HG02678 (cell line): ENCODE results near the gene GGT1.
"Not testable (repeated sequence)": the region's sequence is repeated elsewhere in the genome, so short reads cannot be mapped to it uniquely, and the experiment has no call there.

ENCODE experiments used
- ATAC-seq: cut with Tn5 transposase; IDR thresholded peaks from one replicate; pipeline ENCODE4 v1.9.1; 2021; ENCODE audit warnings: mild to moderate bottlenecking, moderate library complexity; ENCODE audit not compliant: unreplicated experiment

Gene GGT1

DNA sequence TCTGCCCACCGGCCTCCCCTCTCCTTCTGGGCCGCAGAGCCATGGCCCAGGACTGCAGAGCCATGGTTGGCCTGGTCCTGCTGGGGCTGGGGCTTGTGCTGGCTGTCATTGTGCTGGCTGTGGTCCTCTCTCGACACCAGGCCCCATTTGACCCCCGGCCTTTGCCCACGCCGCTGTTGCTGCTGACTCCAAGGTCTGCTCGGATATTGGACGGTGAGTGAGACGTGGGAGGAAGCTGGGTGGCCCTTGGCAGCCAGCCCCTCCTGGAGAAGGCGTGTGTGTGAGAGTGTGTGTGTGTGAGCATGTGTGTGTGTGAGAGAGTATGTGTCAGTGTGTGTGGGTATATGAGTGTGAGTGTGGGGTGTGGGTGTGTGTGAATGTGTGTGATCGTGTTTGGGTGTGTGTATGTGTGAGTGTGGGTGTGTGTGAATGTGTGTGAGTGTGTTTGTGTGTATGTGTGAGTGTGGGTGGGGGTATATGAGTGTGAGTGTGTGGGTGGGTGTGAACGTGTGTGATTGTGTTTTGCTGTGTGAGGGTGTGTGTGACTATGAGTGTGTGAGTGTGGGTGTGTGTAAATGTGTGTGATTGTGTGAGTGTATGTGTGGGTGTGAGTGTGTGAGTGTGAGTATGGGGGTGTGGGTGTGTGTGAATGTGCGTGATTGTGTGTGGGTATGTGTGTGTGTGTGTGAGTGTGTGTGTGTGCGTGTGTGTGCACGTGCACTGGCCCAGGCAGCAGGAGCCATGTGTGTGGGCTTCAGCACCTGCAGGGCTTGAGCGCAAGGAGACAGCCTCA lies 30.4 kb downstream of the GGT1 start:
- not testable (repeated sequence) for ATAC-seq

DNA sequence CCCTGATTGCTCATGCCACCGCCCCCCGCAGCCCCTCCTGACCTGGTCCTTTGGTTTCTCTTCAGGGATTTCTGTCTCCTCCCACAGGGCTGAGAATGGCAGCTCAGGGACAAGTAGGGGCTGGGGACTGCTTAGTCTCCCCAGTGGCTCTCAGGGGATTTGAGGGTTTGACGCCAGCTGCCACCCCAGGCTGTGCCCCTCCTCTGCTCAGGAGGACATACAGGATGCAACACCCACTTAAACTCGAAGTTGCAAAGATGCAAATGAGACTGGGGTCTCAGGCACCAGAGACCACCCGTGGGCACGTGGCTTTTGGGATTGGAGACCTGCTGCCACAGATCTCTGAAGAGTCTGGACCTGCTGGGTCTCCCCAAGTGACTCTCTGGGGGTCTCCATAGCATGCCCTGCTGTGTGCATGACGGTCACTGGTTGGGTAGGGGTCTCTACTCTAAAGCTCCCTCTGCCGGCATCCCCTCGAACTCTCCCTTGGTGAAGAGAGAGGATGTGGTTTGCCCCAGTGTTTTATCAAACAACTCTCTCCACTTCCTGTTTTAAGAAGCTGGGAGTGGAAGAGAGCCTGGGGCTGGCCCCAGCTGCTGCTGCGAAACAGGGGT lies 31.9 kb downstream of the GGT1 start:
- not testable (repeated sequence) for ATAC-seq

DNA sequence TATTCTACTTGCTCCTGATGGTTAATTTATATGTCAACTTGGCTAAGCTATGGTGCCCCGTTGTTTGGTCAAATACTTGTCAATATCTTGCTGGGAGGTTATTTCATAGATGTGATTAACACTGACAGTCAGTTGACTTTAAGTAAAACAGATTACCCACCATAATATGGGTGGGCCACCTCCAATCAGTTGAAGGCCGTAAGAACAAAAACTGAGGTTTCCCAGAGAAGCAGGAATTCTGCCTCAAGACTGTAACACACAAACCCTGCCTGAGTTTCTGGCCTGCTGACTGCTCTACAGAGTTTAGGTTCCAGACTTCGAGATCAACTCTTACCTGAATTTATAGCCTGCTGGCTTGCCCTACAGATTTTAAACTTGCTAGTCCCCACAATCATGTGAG lies 33.5 kb downstream of the GGT1 start:
- not testable (repeated sequence) for ATAC-seq

DNA sequence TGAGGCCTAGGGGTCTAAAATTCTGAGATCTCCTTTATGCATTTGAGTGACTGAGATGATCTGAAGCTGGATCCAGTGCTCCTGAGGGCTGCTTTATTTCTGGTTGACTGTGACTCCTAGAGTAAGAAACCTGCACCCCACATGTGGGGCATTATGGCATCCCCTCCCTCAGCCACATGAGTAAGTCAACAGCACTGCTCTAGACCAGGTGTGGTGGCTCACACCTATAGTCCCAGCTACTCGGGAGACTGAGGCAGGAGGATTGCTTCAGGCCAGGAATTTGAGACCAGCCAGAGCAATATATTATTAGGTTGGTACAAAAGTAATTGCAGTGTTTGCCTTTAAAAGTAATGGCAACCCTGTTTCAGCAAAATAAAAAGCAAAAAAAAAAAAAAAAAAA lies 39.3 kb downstream of the GGT1 start:
- not testable (repeated sequence) for ATAC-seq

DNA sequence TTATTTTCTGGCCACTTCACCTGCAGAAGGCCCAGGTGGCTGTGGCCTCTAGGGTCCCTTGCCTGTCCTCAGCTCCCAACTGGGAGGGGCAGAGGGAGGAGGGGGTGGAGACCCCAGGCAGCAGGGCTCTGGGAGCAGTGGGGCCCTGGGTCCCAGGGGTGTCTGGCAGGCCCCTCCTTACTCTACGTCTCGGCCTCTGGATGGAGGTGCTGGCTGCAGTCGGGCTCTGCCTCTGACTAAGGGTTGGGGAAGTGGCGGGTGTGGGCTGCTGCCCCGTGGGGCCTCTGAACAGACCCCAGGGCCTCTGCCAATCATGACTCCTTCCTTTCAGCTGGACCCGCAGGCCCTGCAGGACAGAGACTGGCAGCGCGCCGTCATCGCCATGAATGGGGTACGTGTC lies 41.4 kb downstream of the GGT1 start:
- ATAC-seq, result not testable (repeated sequence)

DNA sequence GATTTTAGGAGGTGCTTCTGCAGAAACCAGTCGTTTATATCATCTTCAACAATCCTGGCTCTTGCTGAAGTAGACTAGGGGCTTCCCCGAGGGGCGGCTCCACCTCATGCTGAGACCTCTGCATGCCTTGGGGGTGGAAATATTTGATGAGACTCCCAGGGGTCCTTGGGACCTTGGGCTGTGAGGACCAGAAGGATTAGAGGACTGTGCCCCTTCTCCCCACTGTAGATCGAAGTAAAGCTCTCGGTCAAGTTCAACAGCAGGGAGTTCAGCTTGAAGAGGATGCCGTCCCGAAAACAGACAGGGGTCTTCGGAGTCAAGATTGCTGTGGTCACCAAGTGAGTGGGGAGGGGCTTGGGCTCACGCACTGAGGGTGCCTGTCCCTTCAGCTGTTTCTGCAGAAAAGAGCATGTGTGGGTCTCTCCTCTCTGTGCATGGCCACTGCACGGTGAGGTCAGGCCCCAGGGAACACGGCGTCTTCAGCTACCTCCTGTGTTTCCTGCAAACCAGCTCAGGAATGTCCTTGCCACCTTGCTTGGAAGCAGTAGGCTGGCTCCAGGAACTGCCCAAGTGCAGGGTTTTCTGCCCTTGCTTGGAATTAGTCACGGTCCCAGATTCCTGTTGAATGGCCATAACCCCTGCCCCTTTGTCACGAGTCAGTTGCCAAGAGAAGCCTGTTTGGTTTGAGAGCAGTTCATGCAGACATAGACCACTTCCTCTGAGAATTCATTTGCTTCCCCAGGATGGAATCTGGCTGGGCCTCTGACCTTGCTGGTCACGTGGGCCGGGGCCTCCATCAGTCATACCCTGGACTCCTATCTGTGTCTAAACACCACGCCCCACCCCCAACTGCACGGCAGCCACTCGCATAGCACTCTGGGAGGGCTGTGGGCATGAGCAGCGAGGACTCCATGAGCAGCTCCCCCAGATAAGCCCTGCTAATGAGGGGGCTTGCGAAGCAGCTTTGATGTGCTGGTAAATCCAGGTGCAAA lies 42.7 kb downstream of the GGT1 start:
- not testable (repeated sequence) for ATAC-seq

DNA sequence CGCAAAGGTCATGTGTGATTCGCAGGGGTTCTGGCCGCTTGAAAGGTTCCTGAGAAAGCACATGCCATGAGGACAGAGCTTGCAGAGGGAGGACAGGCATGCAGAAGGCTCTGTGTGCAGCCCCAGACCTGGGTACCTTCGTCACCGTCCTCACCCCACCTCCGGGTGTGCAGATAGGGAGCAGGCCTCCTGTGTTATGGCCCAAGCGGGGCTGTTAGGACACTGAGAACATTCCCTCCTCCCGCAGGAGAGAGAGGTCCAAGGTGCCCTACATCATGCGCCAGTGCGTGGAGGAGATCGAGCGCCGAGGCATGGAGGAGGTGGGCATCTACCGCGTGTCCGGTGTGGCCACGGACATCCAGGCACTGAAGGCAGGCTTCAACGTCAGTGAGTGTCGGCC lies 43.8 kb downstream of the GGT1 start:
- ATAC-seq, result not testable (repeated sequence)

DNA sequence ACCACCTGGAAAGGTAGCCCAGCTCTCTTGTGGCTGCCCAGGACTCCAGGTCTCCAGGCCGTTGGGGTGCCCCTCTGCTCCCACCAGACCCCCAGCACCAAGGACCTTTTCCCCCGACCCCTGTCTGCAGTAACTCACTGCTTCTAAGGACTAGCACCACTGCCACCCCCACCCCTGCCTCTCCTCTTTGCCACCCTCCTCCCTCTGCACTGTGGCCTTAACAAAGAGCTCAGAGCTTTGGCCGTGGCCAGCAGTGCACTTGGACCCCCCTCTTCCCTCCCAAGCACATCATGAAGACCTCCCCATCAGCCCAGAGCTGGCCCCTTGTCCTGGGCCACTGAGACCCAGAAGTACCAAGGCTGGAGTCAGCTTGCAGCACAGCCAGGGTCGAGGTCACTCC lies 46.4 kb downstream of the GGT1 start:
- ATAC-seq, result not testable (repeated sequence)

DNA sequence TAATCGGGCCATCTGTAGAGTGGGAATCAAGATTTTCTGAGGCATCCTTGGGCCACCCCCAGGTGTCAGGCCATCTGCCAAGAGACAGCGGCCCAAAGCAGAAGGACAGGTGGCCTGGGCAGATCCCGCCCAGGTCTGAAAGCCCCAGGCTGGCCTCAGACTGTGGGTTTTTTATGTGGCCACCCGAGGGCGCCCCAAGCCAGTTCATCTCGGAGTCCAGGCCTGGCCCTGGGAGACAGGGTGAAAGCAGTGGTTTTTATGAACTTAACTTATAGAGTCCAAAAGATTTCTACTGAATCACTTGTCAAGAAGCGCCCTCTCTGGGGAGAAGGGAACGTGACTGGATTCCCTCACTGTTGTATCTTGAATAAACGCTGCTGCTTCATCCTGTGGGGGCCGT lies 47.9 kb downstream of the GGT1 start:
- ATAC-seq, result not testable (repeated sequence)

DNA sequence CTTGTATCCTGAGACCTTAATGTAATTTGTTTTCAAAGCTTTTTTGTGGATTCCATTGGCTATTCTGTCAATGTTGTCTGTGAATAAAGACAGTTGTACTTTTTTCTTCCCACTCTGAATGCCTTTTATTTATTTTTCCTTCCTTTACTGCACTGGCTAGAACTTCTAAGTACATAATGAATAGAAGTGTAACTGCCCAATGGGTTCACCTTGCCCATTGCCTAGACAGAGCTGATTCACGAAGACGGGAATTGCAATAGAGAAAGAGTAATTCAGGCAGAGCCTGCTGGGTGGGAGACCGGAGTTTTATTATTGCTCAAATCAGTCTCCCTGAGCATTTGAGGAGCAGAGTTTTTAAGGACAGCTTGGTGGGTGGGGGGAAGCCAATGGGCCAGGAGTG lies 62.4 kb downstream of the GGT1 start:
- ATAC-seq, result not testable (repeated sequence)

DNA sequence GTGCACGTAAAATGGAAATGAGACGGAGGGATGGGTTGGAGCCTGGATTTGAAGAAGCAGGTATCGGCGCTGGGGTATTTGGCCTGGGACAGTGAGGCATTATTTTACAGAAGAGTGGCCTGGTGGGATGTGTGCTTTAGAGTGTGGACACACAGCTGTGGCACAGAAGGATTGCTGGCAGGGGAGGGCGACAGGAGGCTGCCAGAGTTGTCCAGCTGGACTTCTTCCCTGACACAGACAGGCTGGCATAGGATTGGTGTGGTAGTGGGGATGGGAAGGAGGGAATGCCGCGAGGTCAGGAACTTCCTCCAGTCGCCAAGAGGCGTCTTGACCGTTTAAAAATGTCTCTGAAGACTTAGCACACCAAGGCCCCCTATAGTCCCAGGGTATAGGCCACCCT lies 64.9 kb downstream of the GGT1 start:
- ATAC-seq, result not testable (repeated sequence)

DNA sequence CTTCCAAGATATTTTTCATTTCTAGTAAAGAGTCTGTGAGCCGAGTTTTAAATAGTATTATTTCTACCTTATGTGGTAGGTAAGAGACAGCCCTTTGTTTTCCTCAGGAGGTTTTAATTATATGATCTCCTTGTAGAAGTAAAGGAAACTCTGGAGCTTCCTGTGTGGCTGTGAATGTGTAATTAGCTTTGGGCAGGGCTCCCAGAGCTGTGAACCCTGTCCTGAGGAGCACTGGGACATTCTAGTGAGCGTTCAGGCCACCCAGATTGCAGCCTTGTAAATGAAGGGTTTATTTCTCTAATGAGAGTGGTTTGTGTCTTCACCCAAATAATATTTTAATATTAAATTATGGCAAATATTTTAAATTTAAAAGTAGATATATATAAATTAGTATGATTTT lies 69.5 kb downstream of the GGT1 start:
- ATAC-seq, result not testable (repeated sequence)
